ENCODE data around the gene CKAP5. TPM values are rescaled to one million over a fixed set of nuclear protein-coding genes. Genes with fewer than 3 reads are reported as not detected.
A peak's percentile ranks its signal among the peaks of the same experiment; 100 is the strongest.
"Not testable (repeated sequence)": the region's sequence is repeated elsewhere in the genome, so short reads cannot be mapped to it uniquely, and the experiment has no call there.

Gene CKAP5
- polyA plus RNA-seq, 1 experiment: 114 TPM

DNA sequence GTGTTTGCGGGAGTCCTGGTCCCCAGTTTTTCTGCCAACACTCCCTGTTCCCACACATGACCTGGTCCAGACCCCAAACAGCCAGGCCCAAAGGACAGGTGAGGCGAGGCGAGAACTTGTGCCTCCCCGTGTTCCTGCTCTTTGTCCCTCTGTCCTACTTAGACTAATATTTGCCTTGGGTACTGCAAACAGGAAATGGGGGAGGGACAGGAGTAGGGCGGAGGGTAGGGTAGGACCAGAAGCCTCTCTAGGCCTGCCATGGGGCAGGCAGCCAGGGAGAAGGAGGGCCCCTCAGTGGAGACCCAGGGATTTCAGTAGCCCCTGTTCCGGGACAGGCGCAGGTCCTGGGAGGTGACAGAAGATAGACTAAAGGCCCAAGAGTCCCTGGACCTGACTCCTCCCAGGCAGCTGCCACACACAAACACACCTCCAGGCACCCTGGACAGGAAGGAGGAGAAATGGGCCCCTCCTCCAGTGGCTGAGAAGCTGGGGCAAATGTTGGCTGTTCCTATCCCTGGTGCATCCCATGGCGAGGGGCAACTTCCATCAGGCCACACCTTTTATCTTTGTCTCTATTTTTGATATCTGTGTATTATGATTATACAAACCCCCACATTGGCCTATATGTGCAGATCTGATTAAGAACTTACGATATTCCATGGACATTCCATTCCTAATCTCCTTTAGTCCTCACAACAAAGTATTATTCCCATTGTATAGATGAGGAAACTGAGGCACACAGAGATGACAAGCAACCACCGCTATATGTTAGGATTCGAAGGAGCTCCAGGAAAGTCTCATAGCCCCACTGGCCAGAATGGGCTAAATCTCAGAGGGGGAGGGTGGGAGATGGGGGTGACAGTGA is 127.7 kb downstream of the CKAP5 start:
- Histone ChIP-seq H3K4me3 (ENCODE audit: low read depth, low read length) (no peak overlapping the region), H3K27me3 (ENCODE audit: control insufficient read depth, insufficient read depth, low read length) (no peaks in the 10 kb centered on the region), H3K9me3 (ENCODE audit: control insufficient read depth, insufficient read depth, low read length) (no peaks in the 10 kb centered on the region), H3K27ac (ENCODE audit: low read depth, low read length) (no peak overlapping the region)
- ChIA-PET POLR2A (interaction anchor here (0.6 kb wide), 2 partner anchors 9 to 33 kb away, joined by 3 to 4 read pairs; no protein-coding TSS in a partner anchor), CTCF (no interaction called here)
- no peak for DNase-seq (ENCODE audit: low read depth, low spot score)
- TF ChIP-seq, protein P1, sequence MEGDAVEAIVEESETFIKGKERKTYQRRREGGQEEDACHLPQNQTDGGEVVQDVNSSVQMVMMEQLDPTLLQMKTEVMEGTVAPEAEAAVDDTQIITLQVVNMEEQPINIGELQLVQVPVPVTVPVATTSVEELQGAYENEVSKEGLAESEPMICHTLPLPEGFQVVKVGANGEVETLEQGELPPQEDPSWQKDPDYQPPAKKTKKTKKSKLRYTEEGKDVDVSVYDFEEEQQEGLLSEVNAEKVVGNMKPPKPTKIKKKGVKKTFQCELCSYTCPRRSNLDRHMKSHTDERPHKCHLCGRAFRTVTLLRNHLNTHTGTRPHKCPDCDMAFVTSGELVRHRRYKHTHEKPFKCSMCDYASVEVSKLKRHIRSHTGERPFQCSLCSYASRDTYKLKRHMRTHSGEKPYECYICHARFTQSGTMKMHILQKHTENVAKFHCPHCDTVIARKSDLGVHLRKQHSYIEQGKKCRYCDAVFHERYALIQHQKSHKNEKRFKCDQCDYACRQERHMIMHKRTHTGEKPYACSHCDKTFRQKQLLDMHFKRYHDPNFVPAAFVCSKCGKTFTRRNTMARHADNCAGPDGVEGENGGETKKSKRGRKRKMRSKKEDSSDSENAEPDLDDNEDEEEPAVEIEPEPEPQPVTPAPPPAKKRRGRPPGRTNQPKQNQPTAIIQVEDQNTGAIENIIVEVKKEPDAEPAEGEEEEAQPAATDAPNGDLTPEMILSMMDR (IDR thresholded peaks at IDR 0.05; ENCODE audit: low read depth, low read length): no peak

DNA sequence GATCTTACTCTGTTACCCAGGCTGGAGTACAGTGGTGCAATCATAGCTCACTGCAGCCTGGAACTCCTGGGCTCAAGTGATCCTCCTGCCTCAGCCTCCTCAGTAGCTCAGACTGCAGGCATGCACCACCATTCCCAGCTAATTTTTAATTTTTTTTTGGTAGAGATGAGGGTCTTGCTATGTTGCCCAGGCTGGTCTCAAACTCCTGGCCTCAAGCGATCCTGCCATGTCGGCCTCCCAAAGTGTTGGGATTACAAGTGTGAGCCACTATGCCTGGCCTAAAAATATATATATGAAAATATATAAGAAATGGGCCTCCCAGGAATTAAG is 128.3 kb downstream of the CKAP5 start:
- CTCF ChIA-PET: interaction anchor here (0.7 kb wide), 1 partner anchor 332 kb away, joined by 4 read pairs; no protein-coding TSS in a partner anchor
- not testable (repeated sequence) for DNase-seq (ENCODE audit: low read depth, low spot score); H3K4me3 ChIP-seq (ENCODE audit: low read depth, low read length); H3K27ac ChIP-seq (ENCODE audit: low read depth, low read length); H3K27me3 ChIP-seq (ENCODE audit: control insufficient read depth, insufficient read depth, low read length); H3K9me3 ChIP-seq (ENCODE audit: control insufficient read depth, insufficient read depth, low read length)
- POLR2A ChIA-PET: interaction anchor here (0.6 kb wide), 1 partner anchor 32 kb away, joined by 3 read pairs; no protein-coding TSS in a partner anchor

DNA sequence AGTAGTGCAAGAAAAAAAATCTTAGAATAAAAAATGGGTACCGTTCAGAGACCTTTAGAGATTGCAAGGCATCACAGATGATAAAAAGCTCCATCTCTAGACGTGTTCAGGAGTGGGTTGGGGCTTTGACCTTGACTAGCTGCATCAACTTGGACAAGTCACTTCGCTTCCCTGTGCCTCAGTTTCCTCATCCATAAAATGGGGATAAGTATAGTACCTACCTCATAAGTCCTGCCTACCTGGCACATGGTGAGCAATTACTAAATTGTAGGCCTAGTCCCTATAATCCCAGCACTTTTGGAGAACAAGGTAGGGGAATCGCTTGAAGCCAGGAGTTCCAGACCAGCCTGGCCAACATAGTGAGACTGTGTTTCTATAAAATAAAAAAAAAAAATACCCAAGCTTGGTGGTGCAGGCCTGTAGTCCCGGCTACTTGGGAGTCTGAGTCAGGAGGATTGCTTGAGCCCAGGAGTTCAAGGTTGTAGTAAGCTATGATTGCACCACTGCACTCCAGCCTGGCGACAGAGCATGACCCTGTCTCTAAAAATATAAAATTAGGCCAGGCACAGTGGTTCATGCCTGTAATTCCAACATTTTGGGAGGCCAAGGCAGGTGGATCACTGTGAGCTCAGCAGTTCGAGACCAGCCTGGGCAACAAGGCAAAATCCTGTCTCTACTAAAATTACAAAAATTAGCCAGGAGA is 133.1 kb downstream of the CKAP5 start:
- ChIA-PET CTCF (no interaction called here), POLR2A (no interaction called here)
- no peak overlapping the region for H3K4me3 ChIP-seq (ENCODE audit: low read depth, low read length)
- no peak for DNase-seq (ENCODE audit: low read depth, low spot score)
- no peaks in the 10 kb centered on the region for H3K27me3 ChIP-seq (ENCODE audit: control insufficient read depth, insufficient read depth, low read length)
- no peak overlapping the region for H3K27ac ChIP-seq (ENCODE audit: low read depth, low read length)
- TF ChIP-seq, protein P1 (IDR thresholded peaks at IDR 0.05; ENCODE audit: low read depth, low read length): no peak
- no peaks in the 10 kb centered on the region for H3K9me3 ChIP-seq (ENCODE audit: control insufficient read depth, insufficient read depth, low read length)

DNA sequence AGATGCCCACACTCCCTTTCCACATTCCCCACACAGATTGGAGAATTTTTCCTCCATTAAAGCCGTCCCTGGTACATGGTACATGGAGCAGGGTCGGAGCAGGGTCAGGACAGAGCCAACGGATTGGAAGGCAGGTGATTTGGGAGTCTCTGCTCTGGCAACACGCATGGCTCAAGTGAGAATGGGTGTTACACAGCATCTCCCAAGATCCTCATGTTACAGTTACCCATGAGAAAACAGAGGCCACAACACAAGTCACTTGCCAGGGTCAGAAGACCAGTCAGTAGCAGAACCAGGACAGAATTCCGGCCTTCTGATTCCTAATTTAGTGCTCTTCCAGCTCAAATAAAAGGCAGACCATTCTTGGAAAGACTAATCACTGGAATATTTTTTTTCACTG is 134.8 kb downstream of the CKAP5 start:
- peak overlapping the region; percentile 86 for H3K27ac ChIP-seq (ENCODE audit: low read depth, low read length)
- H3K4me3 ChIP-seq (ENCODE audit: low read depth, low read length): no peak overlapping the region
- ChIA-PET POLR2A (interaction anchor here (1.2 kb wide), 1 partner anchor 11 kb away, joined by 5 read pairs; the partner anchor contains the start of genes ARHGAP1 and ZNF408), CTCF (interaction anchor here (0.7 kb wide), 1 partner anchor 74 kb away, joined by 3 read pairs; no protein-coding TSS in a partner anchor)
- no peaks in the 10 kb centered on the region for H3K27me3 ChIP-seq (ENCODE audit: control insufficient read depth, insufficient read depth, low read length)
- TF ChIP-seq, protein P1 (IDR thresholded peaks at IDR 0.05; ENCODE audit: low read depth, low read length): no peak
- no peak for DNase-seq (ENCODE audit: low read depth, low spot score)
- H3K9me3 ChIP-seq (ENCODE audit: control insufficient read depth, insufficient read depth, low read length): no peaks in the 10 kb centered on the region

DNA sequence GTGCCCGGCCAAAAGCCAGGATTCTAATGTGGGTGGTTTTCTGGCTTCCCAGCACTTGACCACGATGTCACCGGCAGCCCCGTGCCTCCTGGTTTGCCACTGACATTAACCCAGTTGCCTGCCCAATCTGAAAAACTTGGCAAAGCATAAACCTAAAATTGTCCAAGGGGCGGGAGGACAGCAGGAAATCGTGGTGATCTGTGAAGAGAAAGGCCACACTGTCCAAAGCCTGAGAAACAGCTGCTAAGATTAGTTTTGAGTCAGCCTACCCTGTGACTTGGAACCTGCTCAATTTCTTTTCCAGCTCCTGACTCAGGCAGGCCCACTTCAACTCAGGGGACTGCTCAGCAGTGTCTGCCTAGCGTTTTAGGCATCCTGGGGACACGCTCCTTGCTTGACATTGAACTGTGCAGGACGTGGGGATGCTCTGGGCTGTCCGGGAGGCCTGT is 135.2 kb downstream of the CKAP5 start:
- no peaks in the 10 kb centered on the region for H3K27me3 ChIP-seq (ENCODE audit: control insufficient read depth, insufficient read depth, low read length)
- H3K4me3 ChIP-seq (ENCODE audit: low read depth, low read length): no peak overlapping the region
- TF ChIP-seq, protein P1 (IDR thresholded peaks at IDR 0.05; ENCODE audit: low read depth, low read length): no peak
- ChIA-PET POLR2A (interaction anchor here (1.2 kb wide), 1 partner anchor 10 kb away, joined by 5 read pairs; the partner anchor contains the start of genes ARHGAP1 and ZNF408), CTCF (interaction anchor here (0.7 kb wide), 1 partner anchor 74 kb away, joined by 3 read pairs; no protein-coding TSS in a partner anchor)
- H3K9me3 ChIP-seq (ENCODE audit: control insufficient read depth, insufficient read depth, low read length): no peaks in the 10 kb centered on the region
- peak; percentile 85 for DNase-seq (ENCODE audit: low read depth, low spot score)
- H3K27ac ChIP-seq (ENCODE audit: low read depth, low read length): peak overlapping the region; percentile 86

DNA sequence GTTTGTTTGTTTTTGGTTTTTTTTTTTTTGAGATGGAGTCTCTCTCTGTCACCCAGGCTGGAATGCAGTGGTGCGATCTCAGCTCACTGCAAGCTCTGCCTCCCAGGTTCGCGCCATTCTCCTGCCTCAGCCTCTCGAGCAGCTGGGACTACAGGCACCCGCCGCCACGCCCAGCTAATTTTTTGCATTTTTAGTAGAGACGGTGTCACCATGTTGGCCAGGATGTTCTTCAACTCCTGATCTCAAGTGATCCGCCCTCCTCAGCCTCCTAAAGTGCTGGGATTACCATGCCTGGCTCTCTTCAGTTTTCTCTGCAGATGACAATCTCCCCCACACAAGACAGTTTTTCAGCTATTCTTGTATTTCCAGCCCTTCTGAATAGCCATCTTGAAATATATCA is 136.7 kb downstream of the CKAP5 start:
- H3K9me3 ChIP-seq (ENCODE audit: control insufficient read depth, insufficient read depth, low read length); H3K4me3 ChIP-seq (ENCODE audit: low read depth, low read length); H3K27me3 ChIP-seq (ENCODE audit: control insufficient read depth, insufficient read depth, low read length); H3K27ac ChIP-seq (ENCODE audit: low read depth, low read length); CTCF ChIA-PET; DNase-seq (ENCODE audit: low read depth, low spot score): not testable (repeated sequence)
- POLR2A ChIA-PET: interaction anchor here (0.7 to 0.9 kb wide), 2 partner anchors 9 to 10 kb away, joined by 3 to 4 read pairs; partner anchors contain the start of genes ARHGAP1, F2 and ZNF408

Measured in AG04450 (cell line).